Trophoblast cell (in vitro differentiated cells and primary cell): ENCODE measurements around the gene GLYATL1.
A peak's percentile ranks its signal among the peaks of the same experiment; 100 is the strongest.

Experiments used
- DNase-seq, 2 donors: peaks; one replicate each; pipeline ENCODE4 v3.0.0-alpha.2; 2016
- H2AFZ ChIP-seq: 2 replicates; pipeline ENCODE4 v1.6.1; 2013; ENCODE audit warnings: low read length, moderate library complexity, mild to moderate bottlenecking; ENCODE audit not compliant: insufficient read depth, poor library complexity
- H2AK5ac ChIP-seq: 2 replicates; pipeline ENCODE4 v1.6.1; 2013; ENCODE audit warnings: mild to moderate bottlenecking, low read length
- H2BK120ac ChIP-seq: 2 replicates; pipeline ENCODE4 v1.6.1; 2013; ENCODE audit warnings: low read length, mild to moderate bottlenecking, moderate library complexity; ENCODE audit not compliant: insufficient read depth, poor library complexity
- H2BK12ac ChIP-seq: 2 replicates; pipeline ENCODE4 v1.6.1; 2013; ENCODE audit warnings: mild to moderate bottlenecking, low read length, moderate library complexity
- H2BK5ac ChIP-seq: 2 replicates; pipeline ENCODE4 v1.6.1; 2013; ENCODE audit warnings: low read length, low read depth, moderate library complexity, mild to moderate bottlenecking; ENCODE audit not compliant: poor library complexity
- H3K14ac ChIP-seq: 2 replicates; pipeline ENCODE4 v1.6.1; 2013; ENCODE audit warnings: mild to moderate bottlenecking, low read length
- H3K18ac ChIP-seq: 2 replicates; pipeline ENCODE4 v1.6.1; 2013; ENCODE audit warnings: mild to moderate bottlenecking, low read length
- H3K23ac ChIP-seq: 2 replicates; pipeline ENCODE4 v1.6.1; 2013; ENCODE audit warnings: low read length
- H3K27ac ChIP-seq: 2 replicates; pipeline ENCODE4 v1.5.1; 2013; ENCODE audit warnings: low read depth, mild to moderate bottlenecking, inconsistent platforms, low read length, moderate library complexity
- H3K27me3 ChIP-seq: 2 replicates; pipeline ENCODE4 v1.6.1; 2013; ENCODE audit warnings: inconsistent platforms, mild to moderate bottlenecking, low read length, moderate library complexity; ENCODE audit not compliant: insufficient read depth
- H3K36me3 ChIP-seq, 2 experiments: 1 replicate in 1 of 2; 2 replicates in 1 of 2; pipeline ENCODE4 v1.6.1; 2013; ENCODE audit warnings: low read length in 2 of 2, mild to moderate bottlenecking in 2 of 2, moderate library complexity in 1 of 2; ENCODE audit not compliant: insufficient read depth in 2 of 2, control insufficient read depth in 1 of 2
- H3K4ac ChIP-seq: 2 replicates; pipeline ENCODE4 v1.6.1; 2013; ENCODE audit warnings: low read depth, mild to moderate bottlenecking, low read length, moderate library complexity
- H3K4me1 ChIP-seq, 2 experiments: 1 replicate in 1 of 2; 2 replicates in 1 of 2; pipeline ENCODE4 v1.6.1; 2013; ENCODE audit warnings: low read length in 2 of 2, mild to moderate bottlenecking in 2 of 2, moderate library complexity in 1 of 2; ENCODE audit not compliant: insufficient read depth in 2 of 2, control insufficient read depth in 1 of 2
- H3K4me2 ChIP-seq: 2 replicates; pipeline ENCODE4 v1.6.1; 2013; ENCODE audit warnings: inconsistent platforms, mild to moderate bottlenecking, low read length, moderate library complexity
- H3K4me3 ChIP-seq: 2 replicates; pipeline ENCODE4 v1.5.1; 2013; ENCODE audit warnings: mild to moderate bottlenecking, low read depth, low read length, inconsistent platforms
- H3K79me1 ChIP-seq: one replicate; pipeline ENCODE4 v1.6.1; 2013; ENCODE audit warnings: low read length
- H3K79me2 ChIP-seq: 2 replicates; pipeline ENCODE4 v1.6.1; 2013; ENCODE audit warnings: low read length, mild to moderate bottlenecking; ENCODE audit not compliant: control insufficient read depth, insufficient read depth, poor library complexity
- H3K9ac ChIP-seq: 2 replicates; pipeline ENCODE4 v1.6.1; 2013; ENCODE audit warnings: mild to moderate bottlenecking, low read length
- H3K9me3 ChIP-seq: 2 replicates; pipeline ENCODE4 v1.6.1; 2013; ENCODE audit warnings: low read depth, mild to moderate bottlenecking, control low read depth, inconsistent platforms, low read length; ENCODE audit not compliant: insufficient read depth
- H4K12ac ChIP-seq: 2 replicates; pipeline ENCODE4 v1.6.1; 2013; ENCODE audit warnings: low read depth, mild to moderate bottlenecking, low read length, moderate library complexity
- H4K8ac ChIP-seq: 2 replicates; pipeline ENCODE4 v1.6.1; 2013; ENCODE audit warnings: low read depth, mild to moderate bottlenecking, low read length, moderate library complexity
- H4K91ac ChIP-seq: one replicate; pipeline ENCODE4 v1.6.1; 2013; ENCODE audit warnings: low read depth, mild to moderate bottlenecking, low read length, moderate library complexity
- WGBS: extraction: QIAGEN DNeasy Blood & Tissue Kit; methylation state at CpG from one replicate; pipeline ENCODE4 v1.1.7; 2013; ENCODE audit warnings: missing lambda C conversion rate; ENCODE audit not compliant: insufficient read length, insufficient coverage; ENCODE audit errors: extremely low coverage; 5-methylcytosine and 5-hydroxymethylcytosine counted together

Gene GLYATL1

GRCh38 chr11:58922479-58922878 lies 16.8 kb upstream of the GLYATL1 start:
- H3K79me1 ChIP-seq, result no peaks in the 10 kb centered on the region
- peaks cover 0 to 3% of the 10 kb centered on the region in 2 experiments for H3K4me1 ChIP-seq
- H3K18ac ChIP-seq, result no peak overlapping the region
- no peak overlapping the region for H2BK120ac ChIP-seq
- no peak overlapping the region for H3K9ac ChIP-seq
- H3K27me3 ChIP-seq, result no peaks in the 10 kb centered on the region
- DNase-seq, result peak in 1 of 2 donors; percentile 23
- no peak overlapping the region for H4K12ac ChIP-seq
- no peak overlapping the region for H3K4me2 ChIP-seq
- no peak overlapping the region for H3K4me3 ChIP-seq
- H3K27ac ChIP-seq, result no peak overlapping the region
- no peak overlapping the region for H3K4ac ChIP-seq
- no peak overlapping the region for H4K8ac ChIP-seq
- no peak overlapping the region for H3K23ac ChIP-seq
- H3K36me3 ChIP-seq, result no peaks in the 10 kb centered on the region
- H4K91ac ChIP-seq, result no peak overlapping the region
- peaks cover 3% of the 10 kb centered on the region for H3K9me3 ChIP-seq
- no peak overlapping the region for H3K14ac ChIP-seq
- H2AFZ ChIP-seq, result no peak overlapping the region
- no peak overlapping the region for H2AK5ac ChIP-seq
- H2BK12ac ChIP-seq, result no peak overlapping the region
- H2BK5ac ChIP-seq, result no peak overlapping the region
- no CpG with 5 or more reads among the region's 5 CpGs for WGBS
- H3K79me2 ChIP-seq, result no peaks in the 10 kb centered on the region

GRCh38 chr11:58923300-58923788 lies 15.9 kb upstream of the GLYATL1 start:
- peaks cover 3% of the 10 kb centered on the region for H3K9me3 ChIP-seq
- DNase-seq, result peak in 1 of 2 donors; percentile 36
- H4K12ac ChIP-seq, result no peak overlapping the region
- no peak overlapping the region for H3K27ac ChIP-seq
- H3K36me3 ChIP-seq, result no peaks in the 10 kb centered on the region
- no peak overlapping the region for H2BK5ac ChIP-seq
- peak overlapping the region; percentile 43 for H3K4me2 ChIP-seq
- no peak overlapping the region for H3K18ac ChIP-seq
- no peak overlapping the region for H3K4ac ChIP-seq
- no peak overlapping the region for H2AK5ac ChIP-seq
- no peak overlapping the region for H3K14ac ChIP-seq
- H3K27me3 ChIP-seq, result no peaks in the 10 kb centered on the region
- WGBS, result no CpG with 5 or more reads among the region's 5 CpGs
- no peak overlapping the region for H3K4me3 ChIP-seq
- no peak overlapping the region for H2AFZ ChIP-seq
- no peak overlapping the region for H2BK12ac ChIP-seq
- H3K4me1 ChIP-seq, result peaks cover 0 to 8% of the 10 kb centered on the region in 2 experiments
- H4K8ac ChIP-seq, result no peak overlapping the region
- no peaks in the 10 kb centered on the region for H3K79me1 ChIP-seq
- no peaks in the 10 kb centered on the region for H3K79me2 ChIP-seq
- H4K91ac ChIP-seq, result no peak overlapping the region
- no peak overlapping the region for H2BK120ac ChIP-seq
- H3K9ac ChIP-seq, result no peak overlapping the region
- H3K23ac ChIP-seq, result no peak overlapping the region

- Histone ChIP-seq H3K4me2 (no peak overlapping the region), H2AK5ac (no peak overlapping the region), H3K4me3 (no peak overlapping the region), H3K4ac (no peak overlapping the region), H3K79me2 (no peaks in the 10 kb centered on the region), H3K9me3 (no peaks in the 10 kb centered on the region), H4K91ac (no peak overlapping the region), H3K9ac (no peak overlapping the region), H4K12ac (no peak overlapping the region), H2AFZ (no peak overlapping the region), H3K27ac (no peak overlapping the region), H3K23ac (no peak overlapping the region), H3K36me3 (no peaks in the 10 kb centered on the region), H3K14ac (no peak overlapping the region), H2BK5ac (no peak overlapping the region), H4K8ac (no peak overlapping the region), H2BK12ac (no peak overlapping the region), H3K18ac (no peak overlapping the region), H3K27me3 (no peaks in the 10 kb centered on the region), H3K79me1 (no peaks in the 10 kb centered on the region), H2BK120ac (no peak overlapping the region), H3K4me1 (peaks cover 0 to 8% of the 10 kb centered on the region in 2 experiments)
- no CpG with 5 or more reads among the region's 4 CpGs for WGBS
- no peak for DNase-seq
Observed at GRCh38 chr11:58924230-58924629, 15.1 kb upstream of the GLYATL1 start.

DNA sequence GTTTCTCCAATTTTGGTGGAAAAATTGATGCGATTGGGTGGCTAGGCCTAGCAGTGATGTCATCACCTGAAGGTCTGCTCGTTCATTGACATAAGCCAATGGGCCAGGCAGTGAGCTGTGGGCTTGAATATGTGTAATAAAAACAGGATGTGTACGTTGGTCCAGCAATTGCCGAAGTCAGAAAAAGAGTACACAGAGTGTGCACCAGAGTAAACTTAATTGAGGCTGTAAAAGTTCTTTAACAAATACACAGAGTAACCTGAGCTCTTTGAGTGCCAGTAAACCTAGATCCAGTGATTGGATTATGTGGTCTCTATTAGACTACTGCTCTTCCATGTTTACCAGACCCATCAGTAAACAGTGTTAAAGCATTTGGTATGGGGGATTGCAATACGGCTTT lies 13.0 kb upstream of the GLYATL1 start:
- H3K36me3 ChIP-seq, result no peaks in the 10 kb centered on the region
- H2BK12ac ChIP-seq, result no peak overlapping the region
- no peak overlapping the region for H3K4ac ChIP-seq
- no peak overlapping the region for H3K18ac ChIP-seq
- no peak overlapping the region for H2AK5ac ChIP-seq
- H3K79me1 ChIP-seq, result no peaks in the 10 kb centered on the region
- H4K12ac ChIP-seq, result no peak overlapping the region
- no peak overlapping the region for H3K27ac ChIP-seq
- H3K4me3 ChIP-seq, result no peak overlapping the region
- H3K23ac ChIP-seq, result no peak overlapping the region
- no peaks in the 10 kb centered on the region for H3K9me3 ChIP-seq
- H4K91ac ChIP-seq, result no peak overlapping the region
- no peak overlapping the region for H2BK5ac ChIP-seq
- H2BK120ac ChIP-seq, result no peak overlapping the region
- H3K27me3 ChIP-seq, result no peaks in the 10 kb centered on the region
- no CpG with 5 or more reads among the region's 5 CpGs for WGBS
- H3K4me2 ChIP-seq, result no peak overlapping the region
- DNase-seq, result no peak
- no peak overlapping the region for H3K9ac ChIP-seq
- peaks cover 0 to 8% of the 10 kb centered on the region in 2 experiments for H3K4me1 ChIP-seq
- H2AFZ ChIP-seq, result no peak overlapping the region
- no peak overlapping the region for H3K14ac ChIP-seq
- H3K79me2 ChIP-seq, result no peaks in the 10 kb centered on the region
- no peak overlapping the region for H4K8ac ChIP-seq
